Mucosa of descending colon (tissue), 3 donors: ENCODE results near the gene HSPB9. TPM values are rescaled to one million over a fixed set of nuclear protein-coding genes. Genes with fewer than 3 reads are reported as not detected.

Experiments
- ATAC-seq: fragments of 200-7000 bp; cut with Tn5 transposase; one replicate; pipeline ENCODE4 v1.9.1; 2020; ENCODE audit warnings: mild to moderate bottlenecking, moderate library complexity
- DNase-seq, 3 donors: peaks; one replicate each; pipeline ENCODE4 v3.0.0-alpha.2; 2020
- H3K36me3 ChIP-seq: fragments of 200-600 bp; one replicate; pipeline ENCODE4 v1.8.0; 2021; ENCODE audit warnings: low read depth, mild to moderate bottlenecking
- H3K4me1 ChIP-seq: fragments of 200-600 bp; one replicate; pipeline ENCODE4 v1.8.0; 2021; ENCODE audit warnings: low read depth, mild to moderate bottlenecking
- H3K4me3 ChIP-seq: fragments of 200-600 bp; one replicate; pipeline ENCODE4 v1.8.0; 2021; ENCODE audit warnings: mild to moderate bottlenecking
- H3K9me3 ChIP-seq: fragments of 200-600 bp; one replicate; pipeline ENCODE4 v1.8.0; 2021; ENCODE audit warnings: mild to moderate bottlenecking
- CTCF ChIP-seq: fragments of 200-600 bp; IDR thresholded peaks from one replicate; pipeline ENCODE4 v1.8.0; 2022; ENCODE audit warnings: antibody characterized with exemption, mild to moderate bottlenecking
- intact Hi-C, 2 donors: fragments of 100-400 bp; cut with DNase I in 1 of 2; cut with micrococcal nuclease in 1 of 2; formaldehyde crosslinking; loops; one replicate each; pipeline versions ENCODE4 v1.11.0 to v1.11.1; 2022; cut with DNase I, micrococcal nuclease
- total RNA-seq, 3 donors: library from RNA; stranded (reverse); fragmentation: NEBNext Ultra II Directional in 2 of 3; extraction: Animal tissue kit (Norgen Biotek cat#: 25700) in 2 of 3; gene quantifications; one replicate each; pipeline versions ENCODE4 v1.2.1 to v1.2.4, GENCODE V29; 2021 to 2023
- donor health status: DM: no; HTN: no; CAD: no; lungs with moderate emphysema.
- donor health status: DM: no; HTN: no; CAD: no.
- donor health status: DM: no; HTN: yes; CAD: no.

Gene HSPB9
- total RNA-seq, 3 donors from 2014 or later = 0.28 TPM; not detected in 2

GRCh38 chr17:42098730-42099399 lies 23.7 kb upstream of the HSPB9 start:
- peak; percentile 16 for ATAC-seq
- no peak overlapping the region for H3K4me3 ChIP-seq
- no peaks in the 10 kb centered on the region for H3K36me3 ChIP-seq
- no peak for DNase-seq
- H3K4me1 ChIP-seq = no peaks in the 10 kb centered on the region
- intact Hi-C loops = no loop called here
- H3K9me3 ChIP-seq = no peaks in the 10 kb centered on the region
- TF ChIP-seq CTCF = no peak

- Histone ChIP-seq H3K36me3 (no peaks in the 10 kb centered on the region), H3K4me3 (no peak overlapping the region), H3K9me3 (no peaks in the 10 kb centered on the region), H3K4me1 (no peaks in the 10 kb centered on the region)
- peak; percentile 70 for TF ChIP-seq CTCF
- intact Hi-C loops = no loop called here
- ATAC-seq = peak; percentile 85
- peak; percentile 63 to 87 (median 86) for DNase-seq
These were observed 20.9 kb upstream of the HSPB9 start for GRCh38 chr17:42101513-42102292.

GRCh38 chr17:42103221-42103954 lies 19.2 kb upstream of the HSPB9 start:
- Histone ChIP-seq H3K9me3 (no peaks in the 10 kb centered on the region), H3K4me1 (no peaks in the 10 kb centered on the region), H3K36me3 (no peaks in the 10 kb centered on the region), H3K4me3 (no peak overlapping the region)
- intact Hi-C loops = no loop called here
- ATAC-seq (no peak), DNase-seq (peak in 1 of 3 donors; percentile 36)
- TF ChIP-seq CTCF = no peak

GRCh38 chr17:42104264-42104663 lies 18.3 kb upstream of the HSPB9 start:
- DNase-seq (no peak), ATAC-seq (no peak)
- Histone ChIP-seq H3K9me3 (no peaks in the 10 kb centered on the region), H3K4me1 (no peaks in the 10 kb centered on the region), H3K36me3 (no peaks in the 10 kb centered on the region), H3K4me3 (no peak overlapping the region)
- no peak for TF ChIP-seq CTCF
- intact Hi-C loops = no loop called here

- intact Hi-C loops = no loop called here
- no peaks in the 10 kb centered on the region for H3K36me3 ChIP-seq
- no peak for ATAC-seq
- DNase-seq = no peak
- H3K4me1 ChIP-seq = no peaks in the 10 kb centered on the region
- H3K4me3 ChIP-seq = no peak overlapping the region
- H3K9me3 ChIP-seq = no peaks in the 10 kb centered on the region
- TF ChIP-seq CTCF = no peak
These were observed 16.6 kb upstream of the HSPB9 start for GRCh38 chr17:42106009-42106408.
